ENCODE results near the gene FIGNL1. TPM values are rescaled to one million over a fixed set of nuclear protein-coding genes. Genes with fewer than 3 reads are reported as not detected.

The FIGNL1 gene
- total RNA-seq, 1 experiment from 2014 or later = 28.1 TPM

DNA sequence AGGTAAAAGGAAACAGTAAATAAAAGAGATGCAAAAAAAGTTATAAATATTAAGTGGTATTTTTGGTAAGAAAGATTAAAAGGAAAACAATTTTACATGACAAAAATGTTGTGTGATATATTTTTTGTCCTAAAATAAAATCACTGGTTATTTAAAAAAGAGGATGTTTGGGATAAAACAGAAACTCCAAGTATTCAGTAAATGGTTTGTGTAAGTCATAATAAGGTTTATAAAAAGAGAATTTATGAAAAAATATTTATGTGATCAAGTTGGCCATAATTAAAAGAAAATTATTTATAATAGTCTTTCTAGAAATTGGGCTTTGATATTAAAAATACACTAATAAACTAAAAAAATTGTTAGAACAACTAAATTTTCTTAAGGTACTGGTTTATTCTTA is 38.2 kb upstream of the FIGNL1 start:
- ChIA-PET POLR2A (no interaction called here), RAD21 (ENCODE audit: low non-redundant PET in 1 of 2, low total read pairs in 2 of 2, uncharacterized antibody in 2 of 2, unreplicated experiment in 2 of 2) (no interaction called here), CTCF (no interaction called here)
- Histone ChIP-seq H3K27me3 (ENCODE audit: insufficient read depth, low read length) (no peaks in the 10 kb centered on the region), H4K20me1 (ENCODE audit: insufficient read depth) (no peaks in the 10 kb centered on the region), H3K9me3 (ENCODE audit: control insufficient read depth in 1 of 2, insufficient read depth in 1 of 2, low read depth in 1 of 2, low read length in 2 of 2) (no peaks in the 10 kb centered on the region), H3K4me2 (ENCODE audit: low read length) (no peak overlapping the region), H3K4me1 (ENCODE audit: control insufficient read depth in 1 of 2, insufficient read depth in 2 of 2, low read length in 2 of 2) (no peaks in the 10 kb centered on the region), H3K9me2 (ENCODE audit: insufficient read depth) (0 out of 2 replicates have a peak, but pooled peaks cover 3% of the 10 kb centered on the region), H3K27ac (ENCODE audit: low read depth, low read length) (no peak overlapping the region), H3K4me3 (replicated peaks in 1 of 2; ENCODE audit: low read depth in 1 of 2, low read length in 2 of 2) (no peak overlapping the region), H3K9ac (ENCODE audit: low read length) (no peak overlapping the region), H3K79me2 (ENCODE audit: insufficient read depth, low read length) (no peaks in the 10 kb centered on the region), H3K36me3 (ENCODE audit: control insufficient read depth in 1 of 2, insufficient read depth in 2 of 2, low read length in 2 of 2) (no peaks in the 10 kb centered on the region), H2AFZ (ENCODE audit: low read depth, low read length, poor library complexity, severe bottlenecking) (no peak overlapping the region)
- TF ChIP-seq YY1 (IDR thresholded peaks at IDR 0.05; ENCODE audit: extremely low read depth, insufficient replicate concordance, low read depth, low read length) = no peak
- TF ChIP-seq POLR2A (IDR thresholded peaks at IDR 0.05; ENCODE audit: borderline replicate concordance, extremely low read depth, insufficient read depth, insufficient read length) = no peak
- no peak for TF ChIP-seq SIN3A (IDR thresholded peaks at IDR 0.05; ENCODE audit: low read depth)
- no peak for TF ChIP-seq SRF (IDR thresholded peaks at IDR 0.05; ENCODE audit: low read depth)
- TF ChIP-seq, protein P1, sequence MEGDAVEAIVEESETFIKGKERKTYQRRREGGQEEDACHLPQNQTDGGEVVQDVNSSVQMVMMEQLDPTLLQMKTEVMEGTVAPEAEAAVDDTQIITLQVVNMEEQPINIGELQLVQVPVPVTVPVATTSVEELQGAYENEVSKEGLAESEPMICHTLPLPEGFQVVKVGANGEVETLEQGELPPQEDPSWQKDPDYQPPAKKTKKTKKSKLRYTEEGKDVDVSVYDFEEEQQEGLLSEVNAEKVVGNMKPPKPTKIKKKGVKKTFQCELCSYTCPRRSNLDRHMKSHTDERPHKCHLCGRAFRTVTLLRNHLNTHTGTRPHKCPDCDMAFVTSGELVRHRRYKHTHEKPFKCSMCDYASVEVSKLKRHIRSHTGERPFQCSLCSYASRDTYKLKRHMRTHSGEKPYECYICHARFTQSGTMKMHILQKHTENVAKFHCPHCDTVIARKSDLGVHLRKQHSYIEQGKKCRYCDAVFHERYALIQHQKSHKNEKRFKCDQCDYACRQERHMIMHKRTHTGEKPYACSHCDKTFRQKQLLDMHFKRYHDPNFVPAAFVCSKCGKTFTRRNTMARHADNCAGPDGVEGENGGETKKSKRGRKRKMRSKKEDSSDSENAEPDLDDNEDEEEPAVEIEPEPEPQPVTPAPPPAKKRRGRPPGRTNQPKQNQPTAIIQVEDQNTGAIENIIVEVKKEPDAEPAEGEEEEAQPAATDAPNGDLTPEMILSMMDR (IDR thresholded peaks at IDR 0.05 in 2 of 3, conservative IDR thresholded peaks at IDR 0.05 in 1 of 3; ENCODE audit: borderline replicate concordance in 1 of 3, insufficient read depth in 1 of 3, low read depth in 2 of 3, low read length in 2 of 3) = no peak
- no peak for TF ChIP-seq CEBPB (IDR thresholded peaks at IDR 0.05; ENCODE audit: low read depth)
- TF ChIP-seq CBX3 (IDR thresholded peaks at IDR 0.05; ENCODE audit: low read depth) = no peak
- TF ChIP-seq, protein P2, sequence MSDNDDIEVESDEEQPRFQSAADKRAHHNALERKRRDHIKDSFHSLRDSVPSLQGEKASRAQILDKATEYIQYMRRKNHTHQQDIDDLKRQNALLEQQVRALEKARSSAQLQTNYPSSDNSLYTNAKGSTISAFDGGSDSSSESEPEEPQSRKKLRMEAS (IDR thresholded peaks at IDR 0.05) = no peak
- intact Hi-C loops (cut with micrococcal nuclease) = no loop called here
- DNase-seq (ENCODE audit: low read depth, low spot score) (no peak), ATAC-seq (no peak)
- no TSS peak for BruUV-seq (replicated peaks)

DNA sequence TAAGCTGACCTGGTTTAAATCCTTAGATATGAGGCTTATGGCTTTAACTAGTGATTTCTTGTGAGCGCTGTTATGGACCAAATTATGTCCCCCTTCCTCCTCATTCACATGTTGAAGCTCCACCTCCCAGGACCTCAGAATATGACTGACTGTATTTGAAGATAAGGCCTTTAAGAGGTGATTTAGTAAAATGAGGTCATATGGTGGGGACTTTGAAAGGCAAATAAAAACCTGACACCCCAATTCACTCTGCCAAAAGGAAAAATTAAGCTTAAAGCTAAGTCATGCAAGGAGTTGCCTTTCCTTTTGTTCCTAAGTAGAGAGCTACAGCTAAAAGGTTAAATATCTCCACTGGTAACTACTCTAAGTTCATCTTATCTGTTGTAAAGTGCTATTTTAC is 36.4 kb upstream of the FIGNL1 start:
- no peak overlapping the region for H3K27ac ChIP-seq (ENCODE audit: low read depth, low read length)
- RAD21 ChIA-PET (ENCODE audit: low non-redundant PET in 1 of 2, low total read pairs in 2 of 2, uncharacterized antibody in 2 of 2, unreplicated experiment in 2 of 2) = no interaction called here
- H3K4me2 ChIP-seq (ENCODE audit: low read length) = no peak overlapping the region
- no TSS peak for BruUV-seq (replicated peaks)
- intact Hi-C loops (cut with micrococcal nuclease) = no loop called here
- no peaks in the 10 kb centered on the region for H3K79me2 ChIP-seq (ENCODE audit: insufficient read depth, low read length)
- H2AFZ ChIP-seq (ENCODE audit: low read depth, low read length, poor library complexity, severe bottlenecking) = no peak overlapping the region
- H3K9me3 ChIP-seq (ENCODE audit: control insufficient read depth in 1 of 2, insufficient read depth in 1 of 2, low read depth in 1 of 2, low read length in 2 of 2) = no peaks in the 10 kb centered on the region
- POLR2A ChIA-PET = no interaction called here
- CTCF ChIA-PET = no interaction called here
- H3K9ac ChIP-seq (ENCODE audit: low read length) = no peak overlapping the region
- H3K9me2 ChIP-seq (ENCODE audit: insufficient read depth) = 0 out of 2 replicates have a peak, but pooled peaks cover 3% of the 10 kb centered on the region
- DNase-seq (ENCODE audit: low read depth, low spot score) (no peak), ATAC-seq (no peak)
- no peaks in the 10 kb centered on the region for H3K36me3 ChIP-seq (ENCODE audit: control insufficient read depth in 1 of 2, insufficient read depth in 2 of 2, low read length in 2 of 2)
- H3K4me1 ChIP-seq (ENCODE audit: control insufficient read depth in 1 of 2, insufficient read depth in 2 of 2, low read length in 2 of 2) = no peaks in the 10 kb centered on the region
- H3K27me3 ChIP-seq (ENCODE audit: insufficient read depth, low read length) = no peaks in the 10 kb centered on the region
- no peak overlapping the region for H3K4me3 ChIP-seq (replicated peaks in 1 of 2; ENCODE audit: low read depth in 1 of 2, low read length in 2 of 2)
- H4K20me1 ChIP-seq (ENCODE audit: insufficient read depth) = no peaks in the 10 kb centered on the region
- TF ChIP-seq ZFX (IDR thresholded peaks at IDR 0.05) = no peak
- TF ChIP-seq SIN3A (IDR thresholded peaks at IDR 0.05; ENCODE audit: low read depth) = no peak
- no peak for TF ChIP-seq TCF7L2 (IDR thresholded peaks at IDR 0.05; ENCODE audit: borderline replicate concordance, extremely low read depth, insufficient read depth, insufficient read length)
- TF ChIP-seq ZNF274 (IDR thresholded peaks at IDR 0.05; ENCODE audit: low read depth, low read length) = no peak
- TF ChIP-seq RAD21 (IDR thresholded peaks at IDR 0.05; ENCODE audit: low read depth) = no peak
- TF ChIP-seq YY1 (IDR thresholded peaks at IDR 0.05; ENCODE audit: extremely low read depth, insufficient replicate concordance, low read depth, low read length) = no peak
- TF ChIP-seq, protein P3, sequence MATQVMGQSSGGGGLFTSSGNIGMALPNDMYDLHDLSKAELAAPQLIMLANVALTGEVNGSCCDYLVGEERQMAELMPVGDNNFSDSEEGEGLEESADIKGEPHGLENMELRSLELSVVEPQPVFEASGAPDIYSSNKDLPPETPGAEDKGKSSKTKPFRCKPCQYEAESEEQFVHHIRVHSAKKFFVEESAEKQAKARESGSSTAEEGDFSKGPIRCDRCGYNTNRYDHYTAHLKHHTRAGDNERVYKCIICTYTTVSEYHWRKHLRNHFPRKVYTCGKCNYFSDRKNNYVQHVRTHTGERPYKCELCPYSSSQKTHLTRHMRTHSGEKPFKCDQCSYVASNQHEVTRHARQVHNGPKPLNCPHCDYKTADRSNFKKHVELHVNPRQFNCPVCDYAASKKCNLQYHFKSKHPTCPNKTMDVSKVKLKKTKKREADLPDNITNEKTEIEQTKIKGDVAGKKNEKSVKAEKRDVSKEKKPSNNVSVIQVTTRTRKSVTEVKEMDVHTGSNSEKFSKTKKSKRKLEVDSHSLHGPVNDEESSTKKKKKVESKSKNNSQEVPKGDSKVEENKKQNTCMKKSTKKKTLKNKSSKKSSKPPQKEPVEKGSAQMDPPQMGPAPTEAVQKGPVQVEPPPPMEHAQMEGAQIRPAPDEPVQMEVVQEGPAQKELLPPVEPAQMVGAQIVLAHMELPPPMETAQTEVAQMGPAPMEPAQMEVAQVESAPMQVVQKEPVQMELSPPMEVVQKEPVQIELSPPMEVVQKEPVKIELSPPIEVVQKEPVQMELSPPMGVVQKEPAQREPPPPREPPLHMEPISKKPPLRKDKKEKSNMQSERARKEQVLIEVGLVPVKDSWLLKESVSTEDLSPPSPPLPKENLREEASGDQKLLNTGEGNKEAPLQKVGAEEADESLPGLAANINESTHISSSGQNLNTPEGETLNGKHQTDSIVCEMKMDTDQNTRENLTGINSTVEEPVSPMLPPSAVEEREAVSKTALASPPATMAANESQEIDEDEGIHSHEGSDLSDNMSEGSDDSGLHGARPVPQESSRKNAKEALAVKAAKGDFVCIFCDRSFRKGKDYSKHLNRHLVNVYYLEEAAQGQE (IDR thresholded peaks at IDR 0.05; ENCODE audit: low read depth) = no peak
- TF ChIP-seq EGR1 (IDR thresholded peaks at IDR 0.05; ENCODE audit: low read depth) = no peak
- no peak for TF ChIP-seq POLR2A (IDR thresholded peaks at IDR 0.05; ENCODE audit: borderline replicate concordance, extremely low read depth, insufficient read depth, insufficient read length)
- TF ChIP-seq CEBPB (IDR thresholded peaks at IDR 0.05; ENCODE audit: low read depth) = no peak
- no peak for TF ChIP-seq EZH2phosphoT487 (IDR thresholded peaks at IDR 0.05; ENCODE audit: borderline replicate concordance)
- TF ChIP-seq SRF (IDR thresholded peaks at IDR 0.05; ENCODE audit: low read depth) = no peak

All from HCT116 (cell line).